Duodenal mucosa (tissue), 2 donors: ENCODE measurements around the gene TXNDC11.
A peak's percentile ranks its signal among the peaks of the same experiment; 100 is the strongest.

ENCODE experiments used
- H3K27ac ChIP-seq: one replicate; pipeline ENCODE4 v1.7.0; 2013; ENCODE audit warnings: low read depth, low read length
- H3K27me3 ChIP-seq, 2 donors: one replicate each; pipeline ENCODE4 v1.7.0; 2013; ENCODE audit warnings: low read length in 2 of 2, control low read depth in 1 of 2; ENCODE audit not compliant: insufficient read depth in 2 of 2, control insufficient read depth in 1 of 2
- H3K36me3 ChIP-seq, 2 donors: one replicate each; pipeline ENCODE4 v1.7.0; 2013; ENCODE audit warnings: low read length in 2 of 2, control low read depth in 1 of 2; ENCODE audit not compliant: insufficient read depth in 2 of 2, control insufficient read depth in 1 of 2
- H3K4me1 ChIP-seq, 2 donors: one replicate each; pipeline ENCODE4 v1.7.0; 2013; ENCODE audit warnings: low read length in 2 of 2, control low read depth in 1 of 2; ENCODE audit not compliant: insufficient read depth in 2 of 2, control insufficient read depth in 1 of 2
- H3K4me3 ChIP-seq, 2 donors: one replicate each; pipeline ENCODE4 v1.7.0; 2013; ENCODE audit warnings: low read length in 2 of 2, low read depth in 1 of 2
- H3K9ac ChIP-seq, 2 donors: one replicate each; pipeline ENCODE4 v1.7.0; 2013; ENCODE audit warnings: low read length in 2 of 2, low read depth in 1 of 2
- H3K9me3 ChIP-seq, 2 donors: one replicate each; pipeline ENCODE4 v1.7.0; 2013; ENCODE audit warnings: low read length in 2 of 2, control low read depth in 1 of 2; ENCODE audit not compliant: control insufficient read depth in 1 of 2

Gene TXNDC11

GRCh38 chr16:11658896-11659708 lies 83.6 kb downstream of the TXNDC11 start:
- H3K9me3 ChIP-seq, result no peaks in the 10 kb centered on the region
- H3K4me1 ChIP-seq, result no peaks in the 10 kb centered on the region
- no peak overlapping the region for H3K9ac ChIP-seq
- no peaks in the 10 kb centered on the region for H3K27me3 ChIP-seq
- H3K36me3 ChIP-seq, result no peaks in the 10 kb centered on the region
- no peak overlapping the region for H3K4me3 ChIP-seq
- H3K27ac ChIP-seq, result no peak overlapping the region

GRCh38 chr16:11657556-11657955 lies 85.1 kb downstream of the TXNDC11 start:
- no peaks in the 10 kb centered on the region for H3K27me3 ChIP-seq
- no peaks in the 10 kb centered on the region for H3K36me3 ChIP-seq
- no peak overlapping the region for H3K4me3 ChIP-seq
- H3K9ac ChIP-seq, result no peak overlapping the region
- no peak overlapping the region for H3K27ac ChIP-seq
- no peaks in the 10 kb centered on the region for H3K4me1 ChIP-seq
- H3K9me3 ChIP-seq, result no peaks in the 10 kb centered on the region

DNA sequence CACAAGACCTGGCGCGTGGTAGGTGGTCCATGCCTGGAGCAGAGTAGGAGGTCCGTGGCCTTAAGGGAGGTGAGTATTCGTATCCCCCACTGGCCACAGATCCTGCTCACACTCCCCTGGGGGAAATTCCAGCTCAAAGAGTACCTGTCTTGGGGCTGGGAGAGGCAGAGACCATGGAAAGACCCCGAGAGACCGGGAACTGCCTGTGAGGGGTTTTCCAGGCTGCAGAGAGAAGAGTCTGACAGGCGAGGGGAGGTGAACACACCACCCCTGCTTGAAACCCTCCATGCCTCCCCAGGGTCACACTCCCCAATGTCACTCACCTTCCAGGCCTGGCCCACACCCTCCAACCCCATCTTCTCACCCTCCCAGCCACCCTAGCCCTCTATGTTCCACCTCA lies 87.0 kb downstream of the TXNDC11 start:
- H3K4me1 ChIP-seq, result no peaks in the 10 kb centered on the region
- H3K9me3 ChIP-seq, result no peaks in the 10 kb centered on the region
- H3K4me3 ChIP-seq, result no peak overlapping the region
- no peak overlapping the region for H3K9ac ChIP-seq
- H3K27me3 ChIP-seq, result peaks cover 0 to 2% of the 10 kb centered on the region in 2 donors
- no peaks in the 10 kb centered on the region for H3K36me3 ChIP-seq
- H3K27ac ChIP-seq, result no peak overlapping the region

GRCh38 chr16:11651796-11652195 lies 90.9 kb downstream of the TXNDC11 start:
- H3K4me1 ChIP-seq, result no peaks in the 10 kb centered on the region
- H3K4me3 ChIP-seq, result no peak overlapping the region
- H3K36me3 ChIP-seq, result no peaks in the 10 kb centered on the region
- H3K27me3 ChIP-seq, result peaks cover 0 to 2% of the 10 kb centered on the region in 2 donors
- no peak overlapping the region for H3K27ac ChIP-seq
- no peaks in the 10 kb centered on the region for H3K9me3 ChIP-seq
- H3K9ac ChIP-seq, result no peak overlapping the region

- Histone ChIP-seq H3K9ac (no peak overlapping the region), H3K4me1 (no peaks in the 10 kb centered on the region), H3K9me3 (no peaks in the 10 kb centered on the region), H3K36me3 (no peaks in the 10 kb centered on the region), H3K4me3 (no peak overlapping the region), H3K27me3 (peaks cover 0 to 2% of the 10 kb centered on the region in 2 donors), H3K27ac (no peak overlapping the region)
Measured at GRCh38 chr16:11650641-11651591, 91.7 kb downstream of the TXNDC11 start.

DNA sequence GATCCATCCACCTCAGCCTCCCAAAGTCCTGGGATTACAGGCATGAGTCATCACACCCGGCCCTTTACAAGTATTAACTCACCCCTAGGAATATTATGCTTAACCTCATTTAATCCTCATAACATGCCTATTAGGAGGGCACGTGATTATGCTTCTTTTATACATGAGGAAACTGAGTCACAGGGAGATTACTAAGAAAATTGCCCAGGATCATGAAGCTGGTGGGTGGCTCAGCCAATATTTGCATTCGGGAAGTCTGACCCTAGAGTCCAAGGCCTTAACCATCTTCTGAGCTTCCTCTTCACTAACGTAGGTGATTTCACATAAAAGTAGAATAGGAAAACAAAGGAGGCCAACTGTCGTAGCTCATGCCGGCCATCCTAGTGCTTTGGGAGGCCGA lies 93.4 kb downstream of the TXNDC11 start:
- Histone ChIP-seq H3K27ac (no peak overlapping the region), H3K9ac (no peak overlapping the region), H3K4me1 (no peaks in the 10 kb centered on the region), H3K9me3 (no peaks in the 10 kb centered on the region), H3K36me3 (no peaks in the 10 kb centered on the region), H3K4me3 (no peak overlapping the region), H3K27me3 (peaks cover 0 to 2% of the 10 kb centered on the region in 2 donors)

DNA sequence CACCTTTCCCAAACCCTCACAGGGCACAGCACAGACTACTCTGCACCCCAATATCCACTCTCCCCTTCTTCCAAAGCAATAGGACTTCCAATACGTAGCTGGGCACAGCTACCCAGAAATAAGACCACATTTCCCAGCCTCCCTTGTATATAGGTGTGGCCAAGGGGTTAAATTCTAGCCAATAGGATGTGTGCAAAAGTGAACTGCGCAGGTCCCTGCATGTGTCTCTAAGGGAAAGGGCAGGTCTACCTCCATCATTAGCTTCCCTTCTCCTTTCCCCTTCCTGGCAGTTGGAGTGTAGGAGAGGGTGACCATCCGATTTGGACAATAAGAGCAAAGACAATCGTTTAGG lies 99.9 kb downstream of the TXNDC11 start:
- Histone ChIP-seq H3K27me3 (no peaks in the 10 kb centered on the region), H3K9ac (no peak overlapping the region), H3K4me3 (no peak overlapping the region), H3K36me3 (no peaks in the 10 kb centered on the region), H3K4me1 (peaks cover 10 to 17% of the 10 kb centered on the region in 2 donors), H3K27ac (no peak overlapping the region), H3K9me3 (no peaks in the 10 kb centered on the region)

DNA sequence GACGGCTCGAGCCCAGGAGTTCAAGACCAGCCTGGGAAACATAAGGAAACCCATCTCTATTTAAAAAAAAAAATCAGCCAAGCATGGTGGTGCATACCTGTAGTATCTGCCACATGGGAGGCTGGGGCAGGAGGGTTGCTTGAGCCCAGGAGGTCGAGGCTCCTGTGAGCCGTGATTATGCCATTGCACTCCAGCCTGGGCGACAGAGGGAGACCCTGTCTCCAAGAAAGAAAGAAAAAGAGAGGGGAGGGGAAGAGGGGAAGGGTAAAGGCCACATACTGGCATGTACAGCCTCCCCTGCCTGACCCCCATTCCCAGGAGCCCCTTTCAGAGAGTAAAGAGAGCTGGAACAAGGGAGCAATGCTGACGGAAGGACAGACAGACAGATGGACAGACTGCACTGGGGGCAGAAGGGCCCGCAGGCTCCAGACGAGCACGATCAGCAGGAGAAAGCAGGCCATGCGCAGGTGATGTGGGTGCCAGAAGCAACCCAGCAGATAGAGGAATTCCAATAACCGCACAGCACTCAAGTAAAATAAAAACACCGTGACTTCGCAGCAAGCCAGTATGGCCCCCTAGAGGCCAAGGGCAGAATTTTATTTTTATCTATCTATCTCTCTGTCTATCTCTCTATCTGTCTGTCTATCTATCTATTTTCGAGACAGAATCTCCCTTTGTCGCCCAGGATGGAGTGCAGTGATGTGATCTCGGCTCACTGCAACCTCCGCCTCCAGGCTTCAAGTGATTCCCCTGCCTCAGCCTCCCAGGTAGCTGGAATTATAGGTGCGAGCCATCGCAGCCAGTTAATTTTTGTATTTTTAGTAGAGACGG lies 101.5 kb downstream of the TXNDC11 start:
- peaks cover 10 to 17% of the 10 kb centered on the region in 2 donors for H3K4me1 ChIP-seq
- H3K9ac ChIP-seq, result no peak overlapping the region
- H3K9me3 ChIP-seq, result no peaks in the 10 kb centered on the region
- H3K27me3 ChIP-seq, result no peaks in the 10 kb centered on the region
- H3K4me3 ChIP-seq, result no peak overlapping the region
- no peaks in the 10 kb centered on the region for H3K36me3 ChIP-seq
- peak overlapping the region; percentile 64 for H3K27ac ChIP-seq

GRCh38 chr16:11639925-11640899 lies 102.4 kb downstream of the TXNDC11 start:
- Histone ChIP-seq H3K4me3 (no peak overlapping the region), H3K9me3 (no peaks in the 10 kb centered on the region), H3K27me3 (no peaks in the 10 kb centered on the region), H3K36me3 (no peaks in the 10 kb centered on the region), H3K4me1 (peaks cover 19 to 26% of the 10 kb centered on the region in 2 donors), H3K27ac (peak overlapping the region; percentile 64), H3K9ac (peak overlapping the region in 1 of 2 donors; percentile 29)
